HG03064 (cell line): ENCODE results near the gene GRAMD4.
"Not testable (repeated sequence)": the region's sequence is repeated elsewhere in the genome, so short reads cannot be mapped to it uniquely, and the experiment has no call there.

Experiments used
- ATAC-seq: cut with Tn5 transposase; IDR thresholded peaks from one replicate; pipeline ENCODE4 v1.9.1; 2021; ENCODE audit warnings: low read depth; ENCODE audit not compliant: unreplicated experiment

Gene GRAMD4

DNA sequence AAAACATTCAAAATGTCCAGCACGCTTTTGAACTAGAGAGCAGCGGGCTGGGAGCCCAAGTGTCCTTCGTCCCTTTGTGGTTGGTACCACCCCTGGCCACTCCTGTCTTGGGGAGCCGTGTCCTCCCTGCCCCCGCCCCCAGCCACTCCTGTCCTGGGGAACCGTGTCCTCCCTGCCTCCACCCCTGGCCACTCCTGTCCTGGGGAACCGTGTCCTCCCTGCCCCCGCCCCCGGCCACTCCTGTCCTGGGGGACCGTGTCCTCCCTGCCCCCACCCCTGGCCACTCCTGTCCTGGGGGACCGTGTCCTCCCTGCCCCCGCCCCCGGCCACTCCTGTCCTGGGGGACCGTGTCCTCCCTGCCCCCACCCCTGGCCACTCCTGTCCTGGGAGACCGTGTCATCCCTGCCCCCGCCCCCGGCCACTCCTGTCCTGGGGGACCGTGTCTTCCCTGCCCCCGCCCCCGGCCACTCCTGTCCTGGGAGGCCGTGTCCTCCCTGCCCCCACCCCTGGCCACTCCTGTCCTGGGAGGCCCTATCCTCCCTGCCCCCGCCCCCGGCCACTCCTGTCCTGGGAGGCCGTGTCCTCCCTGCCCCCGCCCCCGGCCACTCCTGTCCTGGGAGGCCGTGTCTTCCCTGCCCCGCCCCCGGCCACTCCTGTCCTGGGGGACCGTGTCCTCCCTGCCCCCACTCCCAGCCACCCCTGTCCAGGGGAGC lies 14.9 kb downstream of the GRAMD4 start:
- ATAC-seq = not testable (repeated sequence)

DNA sequence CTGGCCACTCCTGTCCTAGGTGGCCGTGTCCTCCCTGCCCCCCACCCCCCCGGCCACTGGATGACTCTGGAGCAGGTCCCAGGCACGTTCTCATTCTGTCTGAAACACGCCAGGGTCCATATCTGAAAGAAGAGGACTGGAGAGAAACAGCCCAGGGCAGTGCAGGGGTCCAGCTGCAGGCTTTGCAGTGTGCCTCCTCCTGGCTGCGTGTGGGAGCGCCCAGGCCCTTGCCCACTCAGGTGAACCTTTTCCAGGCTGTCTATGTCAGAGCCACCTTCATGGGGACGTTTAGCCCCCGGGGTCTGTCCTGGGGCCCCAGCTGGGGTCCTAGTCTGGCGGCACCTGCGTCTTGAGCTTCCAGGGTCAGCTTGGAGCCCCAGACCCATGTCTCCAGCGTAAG lies 15.6 kb downstream of the GRAMD4 start:
- ATAC-seq = no peak

DNA sequence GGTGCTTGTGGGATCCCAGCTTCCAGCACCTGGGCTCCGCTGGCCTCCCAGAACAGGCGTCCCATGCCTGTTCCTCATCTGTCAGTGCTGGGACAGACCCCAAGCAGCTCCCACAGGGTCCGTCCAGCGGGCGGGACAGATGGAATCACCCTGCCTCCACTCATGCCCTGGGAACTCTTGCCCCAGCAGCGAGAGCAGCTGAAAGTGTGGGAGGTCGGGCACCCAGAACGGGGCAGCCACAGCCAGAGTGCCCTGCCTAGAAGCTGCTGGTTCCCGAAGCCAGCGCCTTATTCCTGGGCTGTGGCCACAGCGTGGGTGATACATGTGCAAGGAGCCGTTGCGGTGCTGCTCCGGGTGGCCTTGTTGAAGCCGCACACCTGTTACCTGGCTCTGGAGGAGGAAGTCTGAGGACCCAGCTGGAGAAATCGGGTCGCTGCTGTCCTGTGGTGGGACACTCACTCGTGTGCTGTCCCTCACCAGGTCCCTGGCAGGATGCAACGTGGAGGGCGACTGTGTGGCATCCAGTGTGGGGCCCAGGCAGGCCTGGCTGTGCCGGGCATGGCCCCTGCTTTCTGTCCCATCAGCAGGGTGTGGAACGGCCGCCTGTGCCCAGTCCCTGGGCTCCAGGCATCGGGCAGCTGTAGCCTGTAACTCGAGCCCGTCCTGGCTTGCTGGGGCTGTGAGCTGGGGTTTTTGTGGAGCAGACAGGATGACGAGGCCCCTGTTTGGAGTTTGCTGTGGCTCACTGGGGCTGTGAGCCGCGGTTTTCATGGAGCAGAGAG lies 16.2 kb downstream of the GRAMD4 start:
- ATAC-seq = no peak

DNA sequence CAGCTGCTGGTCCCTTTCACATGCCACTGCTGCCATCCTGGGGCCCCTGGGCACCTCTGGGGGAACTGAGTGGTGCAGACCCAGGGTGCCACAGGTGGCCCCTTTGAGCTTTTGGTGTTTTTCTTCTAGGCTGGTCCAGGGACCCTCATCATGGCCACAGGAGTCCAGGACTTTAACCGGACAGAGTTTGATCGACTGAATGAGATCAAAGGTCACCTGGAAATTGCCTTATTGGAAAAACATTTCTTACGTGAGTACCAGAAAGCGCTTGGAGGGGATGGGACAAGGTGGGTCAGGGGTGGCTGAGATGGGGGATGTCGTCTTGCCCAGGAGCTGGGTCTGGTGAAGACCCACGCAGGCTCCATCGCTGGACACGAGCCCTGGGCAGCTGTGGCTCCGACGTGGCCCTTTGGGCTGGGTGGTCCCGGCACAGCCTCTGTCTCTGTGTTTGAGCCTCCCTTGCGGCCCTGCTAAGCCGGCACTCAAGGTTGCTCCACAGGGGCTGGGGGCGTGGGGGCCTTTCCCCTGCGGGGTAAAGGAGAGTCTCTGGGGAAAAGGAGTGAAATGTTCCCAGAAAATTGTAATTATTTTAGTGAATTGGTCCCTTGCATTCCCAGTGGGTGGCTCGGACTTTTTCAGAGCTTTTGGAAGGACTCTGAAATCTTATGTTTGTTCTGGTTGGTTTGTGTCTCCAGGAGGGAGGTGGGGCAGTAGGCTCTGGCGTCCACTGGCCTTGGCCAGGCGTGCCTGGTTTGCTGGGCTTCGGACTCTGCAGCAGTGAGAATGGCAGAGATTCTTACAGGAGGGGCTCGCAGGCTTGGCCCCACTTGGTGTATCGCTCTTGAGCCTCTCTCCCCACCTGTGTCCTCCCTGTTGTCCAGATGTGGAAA lies 17.8 kb downstream of the GRAMD4 start:
- no peak for ATAC-seq

DNA sequence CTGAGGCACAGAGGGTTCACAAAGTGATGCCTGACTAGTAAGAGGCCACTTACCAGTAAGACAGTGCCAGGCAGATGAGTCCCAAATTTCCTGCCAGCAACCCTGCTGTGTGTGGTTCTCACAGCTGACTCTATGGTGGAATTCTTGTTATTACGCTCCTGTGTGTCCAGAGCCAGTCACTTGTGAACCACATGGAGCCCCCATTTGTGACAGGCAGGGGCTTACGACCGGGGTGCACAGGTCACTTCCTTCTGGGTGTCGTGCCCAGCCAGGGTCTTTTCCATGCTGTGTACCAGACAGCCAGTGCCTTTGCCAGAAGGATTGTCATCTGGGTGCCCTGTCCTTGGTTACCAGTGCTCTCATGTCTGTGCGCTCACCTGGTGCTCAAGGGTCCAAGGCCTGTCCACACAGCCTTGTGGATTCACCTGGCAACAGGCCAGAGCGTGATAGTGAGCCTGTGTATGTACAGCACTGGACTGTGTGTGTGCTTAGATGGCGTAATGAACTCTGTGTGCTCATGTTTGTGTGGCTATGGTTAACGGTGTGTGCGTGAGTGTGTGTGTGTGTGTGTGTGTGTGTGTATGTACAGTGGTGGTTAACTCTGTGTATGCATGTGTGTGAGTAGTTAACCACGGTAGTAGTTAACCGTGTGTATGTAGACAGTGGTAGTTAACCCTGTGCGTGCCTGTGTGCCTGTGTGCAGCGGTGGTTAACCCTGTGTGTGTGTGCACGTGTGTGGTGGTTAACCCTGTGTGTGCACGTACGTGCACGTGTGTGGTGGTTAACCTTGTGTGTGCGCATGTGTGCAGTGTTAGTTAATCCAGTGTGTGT lies 18.6 kb downstream of the GRAMD4 start:
- no peak for ATAC-seq

DNA sequence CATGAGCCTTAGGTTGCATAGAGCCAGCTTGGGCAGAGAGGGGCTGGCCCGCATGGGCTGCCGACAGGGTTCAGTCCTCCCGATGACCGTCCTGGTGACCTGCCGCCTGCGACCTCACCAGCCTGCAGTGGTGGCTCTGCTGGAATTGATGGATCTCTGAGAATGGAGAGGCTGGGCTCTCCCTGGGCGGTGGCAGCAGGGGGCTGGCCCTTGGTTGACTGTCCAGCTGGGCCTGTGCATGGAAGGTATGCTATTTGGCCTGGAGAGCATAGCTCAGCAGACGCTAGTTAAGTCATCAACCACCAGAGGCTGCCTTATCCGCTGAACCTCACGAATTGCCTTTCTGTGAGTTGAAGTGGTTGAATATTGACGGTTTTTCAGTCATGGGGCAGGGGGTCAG lies 19.7 kb downstream of the GRAMD4 start:
- no peak for ATAC-seq

DNA sequence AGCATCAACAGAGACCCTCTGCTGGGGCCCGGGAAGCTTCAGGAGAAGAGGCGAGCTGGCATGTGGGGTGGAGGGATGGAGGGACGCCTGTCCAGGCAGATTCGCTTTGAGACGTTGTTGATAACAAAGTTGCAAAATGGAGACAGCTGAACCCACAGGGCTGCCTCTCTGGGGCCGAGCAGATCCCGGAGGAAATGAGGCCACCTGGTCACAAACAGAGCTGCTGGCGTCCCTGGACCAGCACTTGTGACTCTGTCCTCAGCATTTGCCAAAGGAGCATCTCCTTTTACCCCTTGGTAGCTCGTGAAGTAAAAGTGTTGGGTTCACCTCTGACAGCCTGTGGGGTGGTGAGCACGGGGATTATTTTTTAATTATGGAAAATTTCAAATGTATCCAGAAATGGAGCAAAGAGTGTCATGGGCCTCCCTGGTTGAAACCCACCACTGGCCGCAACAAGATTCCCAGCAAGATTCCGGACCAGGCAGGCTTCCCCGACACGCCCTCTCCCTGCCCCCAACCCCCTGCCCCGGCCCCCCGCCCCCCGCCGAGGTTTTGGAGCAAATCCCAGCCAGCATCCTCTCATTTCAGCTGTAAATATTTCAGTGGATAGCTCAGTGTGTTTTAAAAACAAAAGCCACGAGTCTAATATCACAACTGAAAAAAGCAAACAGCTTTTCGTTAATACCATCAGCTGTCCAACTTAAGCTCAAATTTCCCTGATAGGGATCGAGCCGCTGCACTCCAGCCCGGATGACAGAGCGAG lies 20.3 kb downstream of the GRAMD4 start:
- ATAC-seq = no peak

DNA sequence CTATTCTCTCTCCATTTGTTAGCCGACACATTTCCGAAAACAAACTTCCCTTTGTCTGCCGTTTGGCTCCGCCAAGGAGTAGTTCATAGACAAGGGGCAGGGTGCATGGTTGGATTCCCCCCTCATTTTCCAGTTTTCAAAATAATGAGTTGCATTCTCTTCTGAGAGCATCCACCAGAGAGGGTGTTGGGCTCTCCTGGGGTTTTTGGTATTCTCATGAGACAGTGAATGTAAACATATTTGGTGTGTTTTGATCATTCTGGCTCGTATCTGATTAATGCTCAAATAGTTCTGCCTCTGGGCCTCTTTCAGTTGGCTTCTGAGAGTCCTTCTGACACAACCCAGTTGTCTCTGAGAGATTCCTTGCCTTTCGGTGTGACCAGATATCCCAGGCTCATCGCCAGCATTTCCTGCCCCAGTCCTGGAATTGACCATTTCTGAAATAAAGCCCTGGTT lies 21.7 kb downstream of the GRAMD4 start:
- ATAC-seq = no peak

DNA sequence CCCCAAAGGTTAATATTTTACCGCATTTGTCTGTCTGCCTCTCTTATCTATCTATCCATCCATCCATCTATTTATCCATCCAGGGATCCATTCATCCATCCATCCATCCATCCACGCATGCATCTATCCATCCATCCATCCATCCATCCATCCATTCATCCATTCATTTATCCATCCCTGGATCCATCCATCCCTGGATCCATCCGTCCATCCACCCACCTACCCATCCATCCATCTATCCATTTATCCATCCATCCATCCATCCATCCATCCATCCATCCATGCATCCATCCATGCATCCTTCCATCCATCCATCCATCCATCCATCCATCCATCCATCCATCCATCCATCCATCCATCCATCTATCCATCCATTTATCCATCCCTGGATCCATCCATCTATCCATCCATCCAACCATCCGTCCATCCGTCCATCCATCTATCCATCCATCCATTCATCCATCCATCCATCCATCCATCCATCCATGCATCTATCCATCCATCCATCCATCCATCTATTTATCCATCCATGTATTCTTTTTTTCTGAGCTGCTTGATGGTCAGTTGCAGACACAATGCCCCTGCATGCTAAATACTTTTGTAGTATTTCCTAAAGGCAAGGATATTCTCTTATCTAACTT lies 22.8 kb downstream of the GRAMD4 start:
- not testable (repeated sequence) for ATAC-seq

DNA sequence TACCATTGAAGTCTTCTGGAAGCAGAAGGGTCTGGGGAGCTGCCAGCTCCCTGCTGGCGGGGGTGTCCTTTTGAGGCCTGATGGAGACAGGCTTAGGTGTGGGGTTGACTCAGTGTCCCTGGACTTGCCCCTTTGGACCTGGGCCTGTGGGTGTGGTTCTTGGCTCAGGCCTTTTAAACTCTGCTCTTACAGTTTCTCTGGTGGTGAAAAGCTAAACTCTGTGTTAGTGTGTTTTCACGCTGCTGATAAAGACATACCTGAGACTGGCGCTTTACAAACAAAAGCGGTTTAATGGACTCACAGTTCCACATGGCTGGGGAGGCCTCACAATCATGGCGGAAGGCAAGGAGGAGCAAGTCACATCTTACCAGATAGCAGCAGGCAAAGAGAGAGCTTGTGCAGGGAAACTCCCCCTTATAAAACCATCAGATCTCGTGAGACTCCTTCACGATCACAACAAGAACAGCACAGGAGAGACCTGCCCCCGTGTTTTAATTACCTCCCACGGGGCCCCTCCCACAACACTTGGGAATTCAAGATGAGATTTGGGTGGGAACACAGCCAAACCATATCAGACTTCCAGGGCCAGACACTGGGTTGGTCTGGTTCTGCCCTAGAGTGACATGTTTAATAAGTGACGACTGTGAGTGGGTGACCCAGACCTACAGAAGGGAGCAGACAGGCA lies 26.5 kb downstream of the GRAMD4 start:
- ATAC-seq = no peak

DNA sequence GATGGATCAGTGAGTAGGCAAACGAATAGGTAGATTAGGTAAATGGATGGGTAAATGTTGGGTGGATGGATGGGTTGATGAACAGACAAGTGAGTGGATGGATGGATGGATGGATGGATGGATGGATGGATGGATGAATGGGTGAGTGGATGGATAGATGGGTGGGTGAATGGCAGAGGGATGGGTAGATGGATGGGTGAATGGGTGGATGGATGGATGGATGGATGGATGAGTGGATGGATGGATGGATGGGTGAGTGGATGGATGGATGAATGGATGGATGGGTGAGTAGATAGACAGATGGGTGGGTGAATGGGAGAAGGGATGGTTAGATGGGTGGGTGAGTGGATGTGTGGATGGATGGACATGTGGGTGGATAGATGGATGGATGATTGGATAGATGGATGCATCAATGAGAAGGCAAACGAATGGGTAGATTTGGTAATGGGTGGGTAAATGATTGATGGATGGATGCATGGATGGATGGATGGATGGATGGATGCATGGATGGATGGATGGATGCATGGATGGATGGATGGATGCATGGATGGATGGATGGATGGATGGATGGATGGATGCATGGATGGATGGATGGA lies 28.1 kb downstream of the GRAMD4 start:
- ATAC-seq = not testable (repeated sequence)

DNA sequence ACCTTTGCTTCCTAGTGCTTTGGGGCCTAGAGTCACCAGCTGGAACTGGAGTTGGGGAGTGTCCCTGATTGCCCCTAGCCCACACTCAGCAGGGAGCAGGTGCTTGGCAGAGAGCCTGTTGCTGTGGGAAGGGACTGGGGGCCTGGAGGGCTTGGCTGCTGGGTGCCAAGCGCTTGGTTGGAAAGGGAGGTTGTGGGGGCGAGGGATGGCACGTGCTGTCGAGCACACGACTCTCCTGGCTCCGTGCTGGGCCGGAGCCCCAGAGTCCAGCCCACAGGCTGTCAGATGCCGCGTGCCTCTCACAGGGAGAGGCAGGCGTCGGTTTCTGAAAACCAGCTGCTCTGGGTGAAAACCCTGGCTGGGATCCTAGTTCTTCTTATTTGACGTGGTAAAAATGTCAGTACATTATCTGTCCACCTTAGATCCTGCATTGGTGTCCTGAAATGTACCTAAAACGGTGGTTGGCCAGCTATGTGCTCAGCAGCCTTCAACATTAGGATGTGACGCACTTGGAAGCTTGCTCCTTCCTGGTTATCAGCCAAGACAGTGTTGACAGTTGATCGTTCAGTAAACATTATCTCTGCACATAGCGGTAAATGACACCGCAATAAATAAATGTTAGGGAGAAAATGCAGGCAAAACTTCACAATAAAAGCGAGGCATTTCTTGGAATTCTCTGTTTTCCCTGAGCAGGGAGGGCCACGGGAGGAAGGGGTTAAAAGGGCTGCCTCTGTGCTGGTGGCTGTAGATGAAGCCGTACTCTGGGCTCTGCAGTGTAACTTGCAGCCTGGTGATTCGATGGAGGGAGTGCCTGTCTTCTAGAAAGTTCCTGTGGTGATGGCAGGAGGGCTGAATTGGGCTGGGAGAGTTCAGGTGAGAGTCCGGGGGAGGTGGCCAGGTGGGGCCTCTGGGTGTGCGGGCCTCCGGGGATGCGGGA lies 29.2 kb downstream of the GRAMD4 start:
- no peak for ATAC-seq

DNA sequence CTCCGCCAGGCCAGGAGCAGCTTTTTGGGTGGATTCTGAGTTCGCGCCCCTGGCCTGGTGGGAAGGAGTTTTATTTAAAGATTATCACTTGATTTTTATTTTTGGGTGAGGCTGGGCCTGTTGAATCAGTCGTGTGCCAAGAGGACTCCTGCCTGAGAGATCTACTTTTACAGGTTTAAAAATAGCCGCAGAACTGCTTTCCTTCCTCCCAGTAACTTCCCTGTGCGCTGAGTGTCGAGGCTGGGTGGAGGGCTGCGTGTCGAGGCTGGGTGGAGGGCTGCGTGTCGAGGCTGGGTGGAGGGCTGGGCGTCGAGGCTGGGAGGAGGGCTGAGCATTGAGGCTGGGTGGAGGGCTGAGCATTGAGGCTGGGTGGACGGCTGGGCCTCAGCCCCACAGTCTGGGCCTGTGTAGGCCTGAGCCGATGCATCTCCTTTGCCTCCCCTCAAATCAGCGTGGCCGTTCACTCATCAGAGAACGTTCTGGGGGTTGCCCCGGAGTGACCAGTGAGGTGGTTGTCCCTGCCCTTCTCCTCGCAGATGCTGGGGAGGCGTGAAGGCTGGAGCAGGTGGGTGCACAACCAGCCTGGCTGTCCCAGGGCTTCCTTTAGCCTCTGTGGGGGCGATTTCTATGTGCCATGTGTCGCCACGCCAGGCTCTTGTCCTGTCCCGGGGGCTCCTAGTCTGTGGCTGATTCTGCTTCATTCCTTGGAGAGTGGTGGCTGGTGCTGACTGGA lies 30.1 kb downstream of the GRAMD4 start:
- ATAC-seq = no peak

DNA sequence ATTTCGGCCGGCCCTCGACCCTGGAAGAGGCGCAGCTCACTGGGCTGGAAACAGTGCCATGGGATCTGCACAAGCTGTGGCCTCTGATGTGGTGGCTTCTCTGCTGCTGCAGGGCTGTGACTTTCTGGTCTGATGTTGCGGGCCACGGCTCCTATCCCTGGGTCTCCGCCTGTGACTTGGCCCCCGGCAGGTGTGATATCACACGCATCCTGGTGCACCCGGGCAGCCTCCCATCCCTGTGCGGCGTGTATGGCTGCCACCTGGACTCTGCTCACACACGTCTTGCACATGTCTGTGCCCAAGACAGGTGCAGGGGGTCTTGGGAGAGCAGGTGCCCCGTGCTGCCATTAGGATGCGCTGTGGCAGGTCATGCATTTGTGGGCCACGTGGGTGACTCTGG lies 31.1 kb downstream of the GRAMD4 start:
- ATAC-seq = no peak

DNA sequence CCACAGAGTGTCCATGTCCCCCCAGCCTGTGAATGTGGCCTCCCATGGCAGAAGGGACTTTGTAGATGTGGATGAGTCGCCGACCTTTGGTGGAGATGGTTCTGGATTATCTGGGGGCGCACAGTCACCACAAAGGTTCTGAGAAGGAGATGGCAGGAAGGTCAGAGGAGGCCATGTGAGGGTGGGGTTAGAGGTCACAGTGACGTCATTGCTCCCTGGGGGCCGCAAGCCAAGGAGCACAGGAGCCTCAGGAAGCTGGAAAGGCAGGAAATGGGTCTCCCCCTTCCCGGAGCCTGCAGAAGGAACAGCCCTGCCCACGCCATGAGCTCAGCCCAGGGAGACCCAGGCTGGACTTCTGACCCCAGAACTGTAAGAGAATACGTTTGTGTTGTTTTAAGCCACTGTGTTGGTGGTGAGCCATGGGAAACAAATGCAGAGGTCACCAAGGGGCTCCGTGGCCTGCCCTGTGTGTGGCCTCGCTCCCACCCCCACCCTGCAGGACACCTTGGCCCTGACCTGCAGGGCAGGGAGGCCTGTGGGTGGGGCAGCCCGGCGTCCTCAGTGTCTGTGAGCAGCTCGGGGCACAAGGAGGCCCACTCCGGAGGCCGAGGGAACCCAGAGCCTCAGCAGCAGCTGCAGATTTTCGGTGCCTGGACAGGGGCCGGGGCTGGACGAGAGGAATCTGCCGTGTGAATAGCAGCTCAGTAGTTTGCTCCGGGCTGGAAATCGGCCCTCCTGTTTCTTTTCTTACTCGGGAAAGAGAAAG lies 32.1 kb downstream of the GRAMD4 start:
- no peak for ATAC-seq
